AG20443 (cell line): ENCODE results near the gene WARS2.
"Not testable (repeated sequence)": the region's sequence is repeated elsewhere in the genome, so short reads cannot be mapped to it uniquely, and the experiment has no call there.

Experiments used
- DNase-seq: peaks from one replicate; pipeline ENCODE4 v3.0.0; 2012; ENCODE audit warnings: low spot score, mixed read lengths

Gene WARS2

GRCh38 chr1:119140177-119141019 is at the start of gene WARS2:
TSS of gene WARS2 (minus strand) at chr1:119140653. CDS start at chr1:119140644, 9 bp downstream.
- DNase-seq = peak; percentile 94

- DNase-seq = peak; percentile 41
Measured at GRCh38 chr1:119188926-119189325, 48.5 kb upstream of the WARS2 start.

- DNase-seq = no peak
Measured at GRCh38 chr1:119187416-119187815, 47.0 kb upstream of the WARS2 start.

DNA sequence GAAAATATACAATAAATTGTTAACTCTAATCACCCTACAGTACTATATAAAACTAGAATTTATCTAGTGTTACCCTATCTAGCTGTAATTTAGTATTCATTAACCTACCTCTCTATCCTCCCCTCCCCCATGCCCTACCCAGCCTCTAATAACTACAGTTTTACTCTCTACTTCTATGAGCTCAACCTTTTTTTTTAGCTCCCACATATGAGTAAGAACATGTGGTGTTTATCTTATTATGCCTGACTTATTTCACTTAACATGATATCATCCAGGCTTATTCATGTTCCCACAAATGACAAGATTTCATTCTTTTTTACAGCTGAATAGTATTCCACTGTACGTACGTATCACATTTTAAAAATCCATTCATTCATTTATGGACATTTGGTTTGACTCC is 46.0 kb upstream of the WARS2 start:
- DNase-seq = no peak

DNA sequence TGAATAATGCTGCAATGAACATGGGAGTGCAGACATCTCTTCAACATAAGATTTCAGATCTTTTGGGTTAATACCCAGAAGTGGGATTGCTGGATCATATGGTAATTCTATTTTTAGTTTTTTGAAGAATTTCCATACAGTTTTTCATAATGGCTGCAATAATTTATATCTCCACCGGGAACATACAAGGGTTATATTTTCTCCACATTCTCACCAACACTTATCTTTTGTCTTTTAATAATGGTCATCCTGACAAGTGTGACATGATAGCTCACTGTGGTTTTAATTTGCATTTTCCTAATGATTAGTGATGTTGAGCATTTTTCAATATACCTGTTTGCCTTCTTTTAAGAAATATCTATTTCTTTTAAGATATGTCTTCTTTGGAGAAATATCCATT is 44.5 kb upstream of the WARS2 start:
- no peak for DNase-seq

DNA sequence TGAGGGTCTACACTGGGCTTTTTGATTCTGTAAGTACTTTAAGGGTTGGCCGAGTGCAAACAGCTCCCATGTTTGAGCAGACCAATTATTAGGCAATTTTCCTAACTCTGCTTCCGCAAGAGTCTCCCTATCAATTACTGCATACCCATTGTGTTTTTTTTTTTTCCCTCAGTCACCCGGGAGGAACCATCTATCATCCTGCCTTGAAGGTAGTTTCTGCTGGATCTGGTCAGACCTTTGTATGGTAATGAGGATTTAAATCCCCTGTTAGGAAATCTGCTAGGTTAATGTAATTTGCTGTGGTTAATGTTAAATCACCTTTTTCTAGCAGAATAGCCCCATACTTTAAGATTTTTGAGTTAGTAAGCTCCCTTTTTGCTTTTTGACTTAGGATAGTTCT is 40.8 kb upstream of the WARS2 start:
- no peak for DNase-seq

DNA sequence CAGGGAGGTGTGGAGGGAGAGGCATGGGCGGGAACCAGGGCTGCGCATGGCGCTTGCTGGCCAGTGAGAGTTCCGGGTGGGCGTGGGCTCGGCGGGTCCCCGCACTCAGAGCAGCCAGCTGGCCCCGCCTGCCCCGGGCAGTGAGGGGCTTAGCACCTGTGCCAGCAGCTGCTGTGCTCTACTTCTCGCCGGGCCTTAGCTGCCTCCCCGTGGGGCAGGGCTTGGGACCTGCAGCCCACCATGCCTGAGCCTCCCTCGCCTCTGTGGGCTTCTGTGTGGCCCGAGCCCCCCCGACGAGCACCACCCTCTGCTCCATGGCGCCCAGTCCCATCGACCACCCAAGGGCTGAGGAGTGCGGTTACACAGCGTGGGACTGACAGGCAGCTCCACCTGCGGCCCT is 38.6 kb upstream of the WARS2 start:
- no peak for DNase-seq

DNA sequence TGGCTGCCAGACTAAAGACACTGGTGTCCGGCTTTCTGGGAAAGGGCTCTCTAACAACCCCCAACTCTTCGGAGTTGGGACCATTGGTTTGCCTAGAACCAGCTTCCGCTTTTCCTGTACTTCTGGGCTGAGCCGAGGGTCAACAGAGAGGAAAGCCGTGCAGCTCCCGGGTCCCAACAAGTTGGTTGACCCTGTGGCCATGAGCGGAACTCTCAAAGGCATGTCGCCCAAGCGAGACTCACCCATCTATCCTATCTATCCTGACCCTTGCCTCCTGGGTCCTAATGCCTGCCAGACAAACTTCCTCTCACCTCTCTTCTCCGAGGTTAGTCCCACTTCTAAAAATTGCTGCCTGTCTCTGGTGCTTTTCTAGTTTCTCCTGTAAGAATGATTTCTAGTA is 32.5 kb upstream of the WARS2 start:
- DNase-seq = not testable (repeated sequence)

- DNase-seq = not testable (repeated sequence)
Measured at GRCh38 chr1:119171381-119172010, 31.0 kb upstream of the WARS2 start.

- DNase-seq = no peak
Measured at GRCh38 chr1:119163396-119163795, 22.9 kb upstream of the WARS2 start.

DNA sequence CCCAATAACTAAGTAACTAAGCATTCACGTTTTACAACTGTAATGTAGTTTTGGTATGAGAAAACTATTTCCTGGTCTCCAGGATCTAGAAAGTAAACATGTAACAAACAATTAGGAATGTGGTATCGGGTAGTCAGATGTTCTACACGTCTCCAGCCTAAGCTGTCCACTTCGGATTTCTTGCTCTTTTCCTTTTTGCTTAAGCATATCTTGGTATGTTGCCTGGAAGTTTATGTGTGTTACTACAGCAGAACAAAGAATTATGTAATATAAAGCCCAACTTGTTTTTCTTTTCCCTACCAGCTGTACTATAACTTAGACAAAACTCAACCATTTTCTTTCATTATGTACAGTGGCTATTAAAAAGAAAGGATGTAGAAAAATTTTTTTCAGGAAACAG is 20.4 kb upstream of the WARS2 start:
- peak; percentile 78 for DNase-seq

- peak; percentile 29 for DNase-seq
Measured at GRCh38 chr1:119160409-119160808, 20.0 kb upstream of the WARS2 start.

GRCh38 chr1:119159966-119160365 is 19.5 kb upstream of the WARS2 start:
- DNase-seq = peak; percentile 49

DNA sequence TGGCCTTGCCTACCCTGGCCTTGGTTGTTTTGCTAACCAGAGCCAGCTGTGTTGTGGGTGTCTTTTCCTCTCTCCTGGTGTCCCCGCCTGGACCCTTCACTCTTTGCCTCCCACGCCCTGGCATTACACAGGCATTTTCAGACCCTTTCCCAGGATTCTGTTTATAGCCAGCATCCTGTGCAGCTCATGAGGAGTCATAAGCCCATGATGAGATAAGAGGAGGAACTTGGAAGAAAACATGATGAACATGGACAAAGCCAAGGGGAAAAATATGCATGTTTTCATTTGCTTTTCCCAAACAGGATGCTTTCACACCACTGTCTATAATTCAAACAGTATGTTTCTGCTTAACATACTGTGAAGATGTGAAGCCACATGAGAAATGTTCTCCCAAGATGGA is 18.7 kb upstream of the WARS2 start:
- DNase-seq = peak; percentile 59

- not testable (repeated sequence) for DNase-seq
Measured at GRCh38 chr1:119156761-119157160, 16.3 kb upstream of the WARS2 start.

DNA sequence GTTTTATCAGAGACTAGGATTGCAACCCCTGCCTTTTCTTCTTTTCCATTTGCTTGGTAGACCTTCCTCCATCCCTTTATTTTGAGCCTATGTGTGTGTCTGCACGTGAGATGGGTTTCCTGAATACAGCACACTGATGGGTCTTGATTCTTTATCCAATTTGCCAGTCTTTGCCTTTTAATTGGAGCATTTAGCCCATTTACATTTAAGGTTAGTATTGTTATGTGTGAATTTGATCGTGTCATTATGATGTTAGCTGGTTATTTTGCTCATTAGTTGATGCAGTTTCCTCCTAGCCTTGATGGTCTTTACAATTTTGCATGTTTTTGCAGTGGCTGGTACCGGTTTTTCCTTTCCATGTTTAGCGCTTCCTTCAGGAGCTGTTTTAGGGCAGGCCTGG is 14.6 kb upstream of the WARS2 start:
- not testable (repeated sequence) for DNase-seq

DNA sequence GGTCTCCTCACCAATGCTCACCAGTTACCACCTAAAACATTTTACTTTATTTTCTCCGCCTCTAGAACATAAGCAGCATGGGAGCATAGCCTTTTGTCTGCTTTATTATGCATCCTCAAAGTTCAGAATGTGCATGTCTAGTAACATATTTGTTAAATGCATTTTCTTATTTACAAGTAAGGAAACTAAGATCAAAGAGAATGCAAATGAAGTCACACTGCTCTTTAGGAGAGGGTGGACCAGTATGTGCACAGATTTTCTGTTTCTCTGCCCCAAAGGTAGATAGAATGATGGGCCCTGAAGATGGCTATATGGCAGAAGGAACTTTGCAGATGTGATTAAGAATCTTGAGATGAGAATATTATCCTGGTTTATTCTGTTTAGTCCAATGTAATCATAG is 9.7 kb upstream of the WARS2 start:
- DNase-seq = no peak

- peak; percentile 18 for DNase-seq
Measured at GRCh38 chr1:119147661-119148090, 7.2 kb upstream of the WARS2 start.

GRCh38 chr1:119146466-119146865 is 6.0 kb upstream of the WARS2 start:
- DNase-seq = no peak

GRCh38 chr1:119144813-119145212 is 4.4 kb upstream of the WARS2 start:
- DNase-seq = no peak

GRCh38 chr1:119143706-119144105 is 3.3 kb upstream of the WARS2 start:
- DNase-seq = no peak

GRCh38 chr1:119141660-119142059 is 1.2 kb upstream of the WARS2 start:
- DNase-seq = no peak

- no peak for DNase-seq
Measured at GRCh38 chr1:119141020-119141424, 569 bp upstream of the WARS2 start.

GRCh38 chr1:119139857-119140176 is 636 bp downstream of the WARS2 start:
- DNase-seq = no peak
